Hematopoietic multipotent progenitor cell treated with erythropoietin and hydrocortisone succinate and interleukin-3 and kit ligand, for 15 days (in vitro differentiated cells): Measurements from ENCODE around the gene MRPL1.
"Not testable (repeated sequence)": the region's sequence is repeated elsewhere in the genome, so short reads cannot be mapped to it uniquely, and the experiment has no call there.

Experiments
- DNase-seq: peaks from one replicate; pipeline ENCODE4 v3.0.0-alpha.2; 2015; ENCODE audit warnings: low spot score

MRPL1 gene

GRCh38 chr4:77849278-77849965 lies 13.2 kb upstream of the MRPL1 start:
- no peak for DNase-seq

DNA sequence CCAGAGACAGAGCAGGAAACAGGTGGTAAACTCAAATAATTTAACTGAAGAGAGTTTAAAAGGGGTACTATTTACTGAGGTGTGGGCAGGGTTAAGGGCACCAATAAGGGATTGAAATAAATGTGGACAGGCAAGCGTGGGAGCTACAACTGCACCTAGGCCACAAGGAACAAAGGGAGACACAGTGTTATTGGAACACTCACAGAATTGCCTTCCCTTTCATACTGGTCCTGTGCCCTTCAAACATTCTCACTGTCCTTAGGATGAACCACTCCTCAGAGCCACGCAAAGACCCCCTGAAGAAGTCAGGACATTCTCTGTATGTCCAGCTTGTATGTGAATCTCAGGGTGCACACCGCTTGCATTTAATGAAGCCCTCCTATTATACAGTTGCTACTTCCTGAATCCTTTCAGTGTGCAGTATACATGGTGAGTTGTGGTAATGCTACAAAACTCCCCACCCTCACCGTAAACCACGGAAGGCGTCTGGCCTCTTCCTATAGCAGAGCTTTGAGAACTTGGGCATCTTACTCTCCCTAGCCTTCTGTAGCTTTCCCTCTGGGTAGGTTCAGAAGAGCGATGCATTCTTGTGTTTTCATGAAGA lies 9.6 kb upstream of the MRPL1 start:
- DNase-seq, result no peak

- no peak for DNase-seq
These were observed 8.1 kb upstream of the MRPL1 start for GRCh38 chr4:77854431-77855111.

GRCh38 chr4:77856152-77856551 lies 6.5 kb upstream of the MRPL1 start:
- DNase-seq, result no peak

GRCh38 chr4:77859256-77859655 lies 3.4 kb upstream of the MRPL1 start:
- no peak for DNase-seq

- DNase-seq, result no peak
These were observed 1.1 kb upstream of the MRPL1 start for GRCh38 chr4:77861495-77861894.

DNA sequence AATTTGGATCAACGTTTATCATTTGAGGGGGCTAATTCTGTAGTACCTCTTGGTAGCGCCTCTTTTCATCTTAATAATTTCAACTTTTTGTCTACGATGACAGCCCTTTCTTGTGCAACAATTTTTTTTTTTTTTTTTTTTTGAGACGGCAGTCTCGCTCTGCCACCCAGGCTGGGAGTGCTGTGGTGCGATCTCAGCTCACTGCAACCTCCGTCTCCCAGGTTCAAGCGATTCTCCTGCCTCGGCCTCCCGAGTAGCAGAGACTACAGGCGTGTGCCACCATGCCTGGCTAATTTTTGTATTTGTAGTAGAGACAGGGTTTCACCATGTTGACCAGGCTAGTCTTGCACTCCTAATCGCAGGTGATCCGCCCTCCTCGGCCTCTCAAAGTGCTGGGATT lies 711 bp downstream of the MRPL1 start:
- not testable (repeated sequence) for DNase-seq

DNA sequence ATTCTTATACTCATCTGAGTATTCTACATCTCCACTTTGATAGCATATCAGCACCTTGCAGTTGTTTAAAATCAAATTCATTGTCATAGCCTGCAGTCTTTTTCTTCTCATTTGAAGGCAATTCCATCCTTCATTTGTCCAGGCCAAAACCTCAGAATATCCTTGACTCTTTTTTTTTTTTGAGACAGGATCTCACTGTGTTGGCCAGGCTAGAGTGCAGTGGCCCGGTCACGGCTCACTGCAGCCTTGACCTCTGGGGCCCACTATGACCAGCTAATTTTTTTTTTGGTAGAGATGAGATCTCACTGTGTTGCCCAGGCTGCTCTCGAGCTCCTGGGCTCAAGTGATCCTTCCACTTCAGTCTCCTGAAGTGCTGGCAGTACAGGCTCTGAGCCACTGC lies 2.6 kb downstream of the MRPL1 start:
- no peak for DNase-seq

DNA sequence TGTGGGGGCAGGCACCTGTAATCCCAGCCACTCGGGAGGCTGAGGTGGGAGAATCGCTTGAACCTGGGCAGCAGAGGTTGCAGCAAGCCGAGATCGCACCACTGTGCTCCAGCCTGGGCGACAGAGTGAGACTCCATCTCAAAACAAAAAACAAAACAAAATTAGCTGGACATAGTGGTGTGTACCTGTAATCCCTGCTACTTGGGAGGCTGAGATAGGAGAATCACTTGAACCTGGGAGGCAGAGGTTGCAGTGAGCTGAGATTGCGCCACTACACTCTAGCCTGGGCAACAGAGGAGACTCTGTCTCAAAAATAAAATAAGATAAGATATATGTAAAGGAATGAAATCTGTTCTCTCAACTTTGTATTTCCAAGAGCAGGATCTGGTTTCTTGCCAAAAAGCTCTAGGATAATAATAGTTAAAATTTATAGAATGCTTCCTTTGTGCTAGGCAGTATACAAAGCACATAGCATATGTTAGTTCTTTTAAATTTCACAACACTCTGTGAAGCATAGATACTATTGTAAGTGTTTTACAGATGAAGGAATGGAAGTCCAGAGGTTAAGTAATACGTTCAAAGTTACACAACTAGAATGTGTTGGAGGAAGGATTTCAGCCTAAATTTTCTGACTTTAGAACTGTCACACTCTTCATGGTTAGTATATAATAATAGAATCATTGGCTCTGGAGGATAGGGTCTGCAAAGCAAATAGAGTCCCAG lies 10.3 kb downstream of the MRPL1 start:
- no peak for DNase-seq

DNA sequence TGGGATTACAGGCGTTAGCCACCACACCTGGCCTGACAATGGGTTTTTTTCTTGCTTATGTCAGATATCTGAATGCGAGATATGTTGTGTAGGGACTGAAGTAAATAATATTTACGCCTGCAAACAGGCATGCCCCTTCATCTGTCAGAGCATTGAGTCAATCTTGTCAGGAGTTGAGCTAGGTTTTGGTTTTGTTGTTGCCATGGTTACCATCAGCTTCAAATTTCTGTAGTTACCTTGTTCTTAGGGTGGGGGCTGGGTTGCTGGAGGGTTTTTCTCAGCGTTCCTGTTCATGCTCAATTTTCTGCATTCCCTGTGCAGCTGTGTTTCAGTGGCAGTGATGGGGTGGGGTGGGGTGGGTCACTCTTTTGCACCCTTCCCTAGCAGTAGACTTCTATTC lies 14.5 kb downstream of the MRPL1 start:
- no peak for DNase-seq

GRCh38 chr4:77877771-77878565 lies 15.3 kb downstream of the MRPL1 start:
- no peak for DNase-seq

DNA sequence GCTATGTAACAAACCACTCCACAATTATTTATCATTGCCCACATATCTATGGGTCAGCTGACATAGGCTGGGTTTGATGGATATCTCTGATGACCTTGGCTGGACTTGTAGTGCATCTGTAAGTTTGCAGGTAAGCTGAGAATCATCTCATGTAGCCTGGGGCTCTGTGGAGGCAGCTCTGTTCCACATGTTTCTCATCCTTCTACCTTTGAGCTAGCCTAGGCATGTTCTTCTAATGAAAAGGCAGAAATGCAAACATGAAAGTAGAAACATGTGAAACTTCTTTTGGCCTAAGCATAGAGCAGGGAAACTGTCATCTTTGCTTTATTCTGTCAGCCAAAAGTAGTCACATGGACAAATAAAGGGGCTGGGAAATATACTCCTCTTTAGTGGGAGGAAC lies 18.2 kb downstream of the MRPL1 start:
- no peak for DNase-seq

GRCh38 chr4:77881460-77882295 lies 19.0 kb downstream of the MRPL1 start:
- no peak for DNase-seq

DNA sequence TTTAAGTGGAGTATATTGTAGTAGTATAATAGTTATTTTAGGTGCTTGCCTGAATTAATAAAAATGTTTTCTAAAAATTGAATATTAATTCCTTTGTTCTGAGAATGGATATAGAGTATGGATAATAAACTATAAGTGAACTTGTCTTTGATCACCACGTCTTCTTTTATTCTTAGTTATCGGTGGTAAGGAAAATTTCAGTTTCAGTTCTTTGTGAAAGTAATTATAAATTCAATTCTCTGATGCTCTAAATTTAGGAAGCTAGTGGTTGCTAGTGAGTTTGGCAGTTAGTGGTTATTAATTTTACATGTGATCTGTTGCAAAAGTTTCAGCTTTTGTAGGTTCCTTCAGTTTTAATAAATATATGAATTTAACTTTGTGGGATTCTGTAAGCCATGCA lies 30.8 kb downstream of the MRPL1 start:
- no peak for DNase-seq

DNA sequence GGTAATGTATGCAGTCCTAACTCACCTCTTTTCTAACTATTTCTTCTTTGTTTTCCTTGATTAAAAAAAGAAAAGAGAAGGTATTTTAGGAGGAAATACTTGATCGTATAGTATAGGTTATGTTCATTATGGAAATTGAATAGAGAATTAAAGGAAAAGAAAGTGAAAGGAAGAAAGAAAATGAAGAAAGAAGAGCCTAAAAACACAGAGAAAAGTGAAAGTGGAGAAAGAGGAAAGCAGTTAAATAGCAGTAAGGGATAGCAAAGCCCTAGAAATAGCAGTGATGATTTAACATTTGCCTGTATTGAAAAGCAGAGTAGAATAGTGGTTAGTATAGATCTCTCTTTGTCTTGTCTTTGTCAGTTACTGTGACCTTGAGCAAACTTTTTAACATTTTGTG lies 37.0 kb downstream of the MRPL1 start:
- no peak for DNase-seq

DNA sequence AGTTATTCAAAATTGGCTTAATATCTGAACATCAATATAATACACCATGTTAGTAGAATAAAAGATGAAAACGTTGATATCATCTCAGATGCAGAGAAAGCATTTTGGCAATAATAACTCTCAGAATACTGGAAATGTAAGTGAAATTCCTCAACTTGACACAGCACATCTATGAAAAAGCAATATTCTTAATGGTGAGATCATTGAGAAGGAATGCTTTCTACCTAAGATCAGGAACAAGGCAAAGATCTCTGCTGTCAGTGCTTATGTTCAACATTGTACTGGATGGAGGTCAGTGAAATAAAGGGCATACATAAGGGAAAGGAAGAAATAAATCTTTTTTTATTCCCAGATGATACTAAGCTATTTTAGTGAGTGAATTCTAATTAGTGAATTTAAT lies 40.6 kb downstream of the MRPL1 start:
- DNase-seq, result no peak

DNA sequence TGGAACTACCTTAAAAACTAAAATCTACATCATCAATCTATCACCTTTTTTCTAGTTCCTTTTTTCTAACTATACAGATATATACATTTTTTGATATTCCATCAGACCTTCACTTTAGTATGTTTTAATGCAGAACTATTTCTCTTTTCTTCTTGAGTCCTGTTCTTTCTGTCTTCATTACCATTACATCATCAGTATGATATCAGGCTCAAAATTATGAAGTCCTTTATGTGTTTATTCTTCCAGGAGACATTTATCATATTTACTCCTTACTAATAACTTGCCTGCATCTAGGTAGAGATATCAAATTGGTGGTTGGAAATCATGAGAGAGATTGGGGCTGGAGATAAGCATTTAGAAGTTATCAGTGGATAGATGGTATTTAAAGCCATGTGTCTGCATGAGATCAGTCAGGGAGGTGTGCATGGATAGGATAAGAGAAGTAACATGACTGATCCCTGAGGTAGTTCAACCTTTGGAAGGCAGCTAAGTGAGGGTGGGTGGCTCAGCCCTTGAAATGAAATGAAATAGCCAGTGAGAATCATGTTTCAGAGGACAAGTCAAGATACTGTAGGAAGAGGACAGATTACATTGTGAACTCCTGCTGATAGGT lies 43.1 kb downstream of the MRPL1 start:
- DNase-seq, result peak; percentile 7

DNA sequence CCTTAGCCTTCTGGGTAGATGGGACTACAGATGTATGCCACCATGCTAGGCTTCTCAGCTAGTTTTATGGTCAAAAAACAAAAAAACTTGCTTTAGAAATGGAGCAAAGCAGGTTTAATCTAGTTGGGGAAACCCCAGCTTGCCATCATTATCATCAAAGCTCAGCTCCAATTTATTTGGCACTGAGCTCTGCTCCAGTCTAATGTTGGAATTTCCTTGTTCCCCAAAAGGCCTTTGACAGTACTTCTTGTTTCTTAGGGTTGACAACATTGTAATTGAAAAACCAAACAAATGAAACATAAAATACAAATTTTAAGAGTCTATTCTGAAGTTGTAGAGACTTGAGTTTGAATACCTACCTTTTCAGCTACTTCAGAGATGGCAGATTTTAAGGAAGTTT lies 48.0 kb downstream of the MRPL1 start:
- DNase-seq, result no peak

DNA sequence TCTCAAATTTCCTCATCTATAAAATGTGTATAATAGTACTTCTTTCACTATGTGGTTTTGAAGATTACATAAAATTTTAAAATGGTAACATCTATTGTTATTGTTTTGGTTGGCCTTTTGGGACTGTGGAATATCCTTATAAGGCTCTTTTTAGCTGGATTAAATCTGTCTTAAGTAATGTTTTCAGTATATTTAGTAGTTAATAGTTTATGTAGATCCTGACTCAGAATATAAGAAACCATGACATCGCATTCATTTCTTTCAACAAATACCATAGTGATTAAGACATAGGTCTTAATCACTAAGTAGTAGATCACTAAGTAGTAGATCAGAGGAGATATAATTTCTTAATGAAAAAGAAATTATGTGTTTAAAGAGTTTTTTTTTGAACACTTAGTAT lies 48.5 kb downstream of the MRPL1 start:
- DNase-seq, result no peak

DNA sequence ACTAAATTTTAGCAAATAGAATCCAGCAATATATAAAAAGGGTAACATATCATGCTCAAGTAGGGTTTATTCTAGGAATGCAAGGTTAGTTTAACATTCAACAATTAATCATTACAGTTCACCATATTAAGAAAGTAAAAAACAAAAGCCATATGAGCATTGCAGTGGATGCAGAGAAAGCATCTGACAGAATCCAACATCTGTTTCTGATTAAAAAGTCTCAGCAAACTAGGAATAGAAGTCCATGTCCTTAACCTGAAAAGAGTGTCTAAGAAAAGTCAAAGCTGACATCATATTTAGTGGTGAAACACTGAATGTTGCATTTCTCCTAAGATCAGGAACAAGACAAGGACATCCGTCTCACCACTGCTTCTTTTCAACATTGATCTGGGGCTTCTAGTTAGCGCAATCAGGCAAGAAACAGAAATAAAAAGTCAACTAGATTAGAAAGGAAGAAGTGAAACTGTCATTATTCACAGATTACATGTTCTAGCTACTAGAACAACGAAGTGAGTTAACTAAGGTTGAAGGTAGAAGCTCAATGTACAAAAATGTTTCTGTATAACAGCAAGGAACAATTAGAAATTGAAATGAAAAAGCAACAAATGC lies 49.3 kb downstream of the MRPL1 start:
- no peak for DNase-seq
